NCI-H69 (cell line): ENCODE data around the gene MAP1LC3C.

Experiments used
- DNase-seq: peaks from one replicate; lab custom pipeline; 2025; lab: John Stamatoyannopoulos, UW

The MAP1LC3C gene

GRCh38 chr1:241992734-241993133, 6.2 kb downstream of the MAP1LC3C start:
- no peak for DNase-seq

GRCh38 chr1:241990040-241990439, 8.9 kb downstream of the MAP1LC3C start:
- peak; percentile 86 for DNase-seq

DNA sequence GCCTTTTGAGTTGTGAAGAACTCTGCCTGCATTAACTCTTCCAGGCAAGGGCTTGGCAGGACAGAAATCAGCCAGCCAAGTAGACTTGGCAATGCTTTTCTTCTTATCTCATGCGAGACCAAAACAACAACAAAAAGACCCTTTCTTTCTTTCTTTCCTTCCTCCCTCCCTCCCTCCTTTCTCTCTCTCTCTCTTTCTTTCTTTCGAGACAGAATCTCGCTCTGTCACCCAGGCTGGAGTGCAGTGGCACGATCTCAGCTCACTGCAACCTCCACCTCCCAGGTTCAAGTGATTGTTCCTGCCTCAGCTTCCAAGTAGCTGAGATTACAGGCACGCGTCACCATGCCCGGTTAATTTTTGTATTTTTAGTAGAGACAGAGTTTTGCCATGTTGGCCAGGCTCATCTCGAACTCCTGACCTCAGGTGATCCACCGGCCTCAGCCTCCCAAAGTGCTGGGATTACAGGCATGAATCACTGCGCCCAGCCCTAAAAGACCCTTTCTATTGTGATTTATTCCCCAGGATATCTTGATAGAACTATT, 10.4 kb downstream of the MAP1LC3C start:
- DNase-seq, result peak; percentile 35

DNA sequence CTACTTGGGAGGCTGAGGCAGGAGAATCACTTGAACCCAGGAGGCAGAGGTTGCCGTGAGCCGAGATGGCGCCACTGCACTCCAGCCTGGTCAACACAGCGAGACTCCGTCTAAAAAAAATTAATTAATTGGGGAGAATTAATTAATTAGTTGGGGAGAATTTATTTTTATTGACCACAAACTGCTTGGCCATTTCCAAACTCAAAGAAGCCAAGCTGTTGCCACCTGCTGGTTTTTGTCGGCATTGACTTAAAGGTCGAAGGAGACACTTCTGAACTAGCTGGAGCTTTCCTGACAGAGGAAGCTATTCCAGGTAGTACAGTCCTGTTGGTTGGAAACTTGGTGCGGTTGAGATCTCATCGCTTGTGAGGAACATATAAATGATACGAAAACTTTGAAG, 13.1 kb downstream of the MAP1LC3C start:
- peak; percentile 66 for DNase-seq

DNA sequence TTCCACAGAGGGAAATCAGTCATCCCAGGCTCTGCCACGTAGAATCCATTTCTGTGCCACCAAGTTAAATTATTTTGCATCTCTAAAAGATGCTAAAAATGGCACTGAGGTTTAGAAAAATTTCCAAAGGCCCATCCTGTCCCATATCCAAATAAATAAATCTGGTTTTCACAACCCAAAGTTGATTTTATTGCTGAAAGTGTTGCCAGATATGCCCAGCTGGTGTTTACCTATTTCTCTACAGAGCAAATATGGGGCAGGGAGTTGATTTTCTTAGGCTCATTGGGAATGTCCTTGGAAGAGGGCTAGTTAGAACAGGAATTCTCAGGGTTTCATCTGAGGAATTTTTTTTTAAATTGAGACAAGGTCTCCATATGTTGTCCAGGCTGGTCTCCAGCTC, 19.0 kb downstream of the MAP1LC3C start:
- DNase-seq, result peak; percentile 15

DNA sequence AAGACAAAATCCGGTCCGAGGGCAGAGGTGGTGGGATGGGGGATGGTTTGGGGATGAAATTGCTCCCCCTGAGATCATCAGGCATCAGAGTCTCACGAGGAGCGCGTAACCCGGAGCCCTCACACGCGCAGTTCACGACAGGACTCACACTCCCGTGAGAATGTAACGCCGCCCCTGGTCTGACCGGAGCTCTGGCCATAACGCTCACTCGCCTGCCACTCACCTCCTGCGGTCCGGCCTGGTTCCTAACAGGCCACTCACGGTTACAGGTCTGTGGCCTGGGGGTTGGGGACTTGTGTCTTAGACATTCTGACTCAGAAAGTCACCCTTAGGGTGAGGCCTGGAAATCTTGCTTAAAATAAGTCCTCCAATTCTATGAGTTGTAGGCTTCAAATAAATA, 19.8 kb downstream of the MAP1LC3C start:
- DNase-seq, result no peak

DNA sequence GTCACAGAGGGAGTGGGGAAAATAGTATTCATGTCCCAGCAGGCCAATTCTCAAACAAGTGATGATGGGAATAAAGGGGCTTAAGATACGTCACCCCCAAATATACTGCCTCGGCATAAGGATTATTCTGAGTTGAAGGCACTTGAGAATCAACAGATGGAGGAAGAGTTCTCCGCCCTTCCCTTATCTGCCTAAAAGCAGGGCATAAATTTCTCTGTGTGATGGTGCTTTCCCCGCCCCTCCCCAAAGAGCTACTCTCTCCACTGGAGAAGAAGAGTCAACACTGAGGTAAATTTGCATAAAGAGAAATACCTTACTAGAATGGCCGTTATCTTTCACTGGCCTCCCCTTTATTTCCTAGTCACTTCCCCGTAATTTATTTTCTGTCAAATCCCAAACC, 22.7 kb downstream of the MAP1LC3C start:
- DNase-seq, result no peak

DNA sequence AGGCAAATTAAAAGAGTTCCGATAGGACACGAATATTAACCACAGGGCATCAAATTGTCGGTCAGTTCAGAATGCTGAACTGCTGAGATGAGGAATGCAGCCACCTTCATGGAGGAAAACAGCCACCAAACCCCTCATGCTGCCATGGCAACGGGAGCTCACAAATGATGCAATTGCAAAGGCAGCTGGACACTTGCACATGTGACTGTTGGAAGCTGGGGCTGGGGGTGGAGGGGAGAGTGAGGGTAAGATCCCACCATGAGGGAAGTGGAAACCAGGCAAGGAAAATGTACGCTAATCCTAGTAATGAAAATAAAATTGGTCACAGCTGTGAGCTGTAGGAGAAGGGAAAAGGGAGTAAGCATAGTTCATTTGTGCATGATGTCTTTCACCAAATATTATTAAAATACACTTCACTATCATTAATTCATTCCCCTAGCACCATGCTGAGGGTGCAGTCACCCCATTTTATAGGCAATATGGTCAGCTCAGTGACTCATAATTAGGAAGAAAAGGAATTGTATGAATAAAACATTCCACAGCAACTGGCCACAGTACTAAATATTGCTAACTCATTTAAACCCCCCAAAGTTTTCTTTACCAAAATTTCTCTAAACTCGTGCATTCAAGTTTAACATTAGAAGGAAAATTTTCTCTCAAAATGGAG, 26.1 kb downstream of the MAP1LC3C start:
- peak; percentile 67 for DNase-seq

- no peak for DNase-seq
These were observed 30.3 kb downstream of the MAP1LC3C start for GRCh38 chr1:241968611-241969010.

- no peak for DNase-seq
These were observed 34.2 kb downstream of the MAP1LC3C start for GRCh38 chr1:241964550-241965282.

DNA sequence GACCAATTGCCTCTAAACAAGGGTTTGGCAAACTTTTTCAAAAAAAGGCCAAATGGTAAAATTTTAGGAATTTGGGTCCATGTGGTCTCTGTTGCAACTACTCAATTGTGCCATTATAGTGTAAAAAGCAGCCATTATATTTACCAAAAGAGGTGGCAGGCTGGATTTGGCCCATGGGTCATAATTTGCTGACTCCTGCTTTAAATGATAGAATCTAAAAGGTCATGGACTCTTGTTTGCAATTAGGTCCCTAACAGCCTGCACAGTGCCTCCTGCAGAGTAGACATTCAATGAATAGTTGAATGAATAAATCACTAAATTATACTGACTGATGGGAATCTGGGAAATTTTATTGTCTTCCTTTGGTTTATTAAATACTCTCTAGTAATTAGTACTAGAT, 35.2 kb downstream of the MAP1LC3C start:
- peak; percentile 48 for DNase-seq

DNA sequence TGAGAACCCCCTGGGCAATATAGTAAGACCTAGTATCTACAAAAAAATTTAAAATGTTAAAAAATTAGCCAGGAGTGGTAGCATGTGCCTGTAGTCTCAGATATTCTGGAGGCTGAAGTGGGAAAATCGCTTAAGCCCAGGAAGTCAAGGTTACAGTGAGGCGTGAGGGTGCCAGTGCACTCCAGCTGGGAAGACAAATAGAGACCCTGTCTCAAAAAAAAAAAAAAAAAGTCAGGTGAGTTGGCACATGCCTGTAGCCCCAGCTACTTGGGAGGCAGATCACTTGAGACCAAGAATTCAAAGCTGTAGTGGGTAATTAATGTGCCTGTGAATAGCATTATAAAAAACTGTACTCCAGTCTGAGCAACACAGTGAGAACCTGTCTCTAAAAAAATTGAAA, 36.7 kb downstream of the MAP1LC3C start:
- peak; percentile 73 for DNase-seq

DNA sequence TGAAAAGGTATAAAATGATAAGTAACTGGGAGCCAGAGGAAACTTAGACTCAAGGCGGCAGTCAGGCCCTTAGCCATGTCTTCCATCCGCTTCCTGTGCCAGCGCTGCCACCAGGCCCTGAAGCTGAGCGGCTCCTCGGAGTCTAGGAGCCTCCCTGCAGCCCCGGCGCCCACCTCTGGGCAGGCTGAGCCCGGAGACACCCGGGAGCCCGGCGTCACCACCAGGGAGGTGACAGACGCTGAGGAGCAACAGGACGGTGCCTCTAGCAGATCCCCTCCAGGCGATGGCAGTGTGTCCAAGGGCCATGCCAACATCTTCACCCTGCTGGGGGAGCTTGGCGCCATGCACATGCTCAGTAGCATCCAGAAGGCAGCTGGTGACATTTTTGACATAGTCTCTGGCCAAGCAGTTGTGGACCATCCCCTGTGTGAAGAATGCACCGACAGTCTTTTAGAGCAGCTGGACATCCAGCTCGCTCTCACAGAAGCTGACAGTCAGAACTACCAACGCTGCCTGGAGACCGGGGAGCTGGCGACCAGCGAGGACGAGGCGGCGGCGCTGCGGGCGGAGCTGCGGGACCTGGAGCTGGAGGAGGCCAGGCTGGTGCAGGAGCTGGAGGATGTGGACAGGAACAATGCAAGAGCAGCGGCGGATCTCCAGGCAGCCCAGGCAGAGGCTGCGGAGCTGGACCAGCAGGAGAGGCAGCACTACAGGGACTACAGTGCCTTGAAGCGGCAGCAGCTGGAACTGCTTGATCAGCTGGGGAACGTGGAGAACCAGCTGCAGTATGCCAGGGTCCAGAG, 41.0 kb downstream of the MAP1LC3C start, which contains the start of gene BECN2:
BECN2 (plus strand) TSS at position 76 of the 803 bp plus-strand sequence; CDS start at position 76, 0 bp downstream.
- DNase-seq, result peak; percentile 92

DNA sequence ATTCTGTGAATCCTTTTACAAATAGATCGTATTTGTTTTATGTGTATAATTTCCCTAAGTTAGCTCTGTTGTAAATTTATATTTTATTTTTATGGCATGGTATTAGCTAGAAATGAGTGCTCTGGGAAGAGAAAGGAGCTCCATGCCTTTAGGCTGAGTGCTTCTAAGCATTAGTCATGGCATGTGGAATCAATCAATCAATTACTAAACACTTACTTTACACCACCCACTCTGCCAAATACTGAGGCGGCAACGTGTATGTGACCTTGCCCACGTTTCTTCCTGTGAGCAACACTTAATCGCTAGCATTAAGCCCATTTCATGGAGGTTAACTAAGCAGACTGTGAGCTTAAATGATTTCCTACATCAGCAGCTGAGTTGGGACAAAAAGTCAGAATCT, 48.5 kb downstream of the MAP1LC3C start:
- no peak for DNase-seq

DNA sequence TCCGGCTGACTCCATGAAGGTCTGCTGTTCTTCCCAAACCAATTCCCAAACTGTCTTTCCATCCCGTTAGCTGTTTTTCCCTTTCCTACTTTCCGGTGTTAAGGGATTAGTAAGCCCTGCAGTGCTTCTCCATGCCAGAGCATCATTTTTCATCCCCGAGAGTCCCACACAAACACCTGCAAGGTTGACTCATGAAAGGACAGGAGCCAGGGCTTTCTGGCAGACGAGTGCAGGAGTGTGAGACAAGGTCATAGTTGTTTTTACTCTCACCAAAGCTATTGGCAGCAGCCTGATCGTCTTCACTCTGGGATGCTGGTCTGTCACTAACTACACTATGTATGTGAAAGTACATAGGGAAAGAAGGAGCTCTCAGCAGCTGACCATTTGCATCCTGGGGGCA, 51.5 kb downstream of the MAP1LC3C start:
- no peak for DNase-seq
